ENCODE measurements around the gene FRMD6. TPM values are rescaled to one million over a fixed set of nuclear protein-coding genes. Genes with fewer than 3 reads are reported as not detected.

The FRMD6 gene
- polyA plus RNA-seq = 1 to 10 TPM in 3 of 4 donors, under 1 TPM in 1; 0.45 to 6.2 (median 3.2) TPM
- long read RNA-seq, donor 1 = 0 reads
- long read RNA-seq, donor 2 = 0 reads
- long read RNA-seq, donor 3, full-length matches to known transcripts = 2 of 2 reads
- long read RNA-seq, donor 3, partial matches to known transcripts = 0 of 2 reads
- long read RNA-seq, donor 3, other reads (novel, unspliced or antisense) = 0 of 2 reads
- long read RNA-seq, donor 4 = 0 reads
- long read RNA-seq, donor 5 = 0 reads
- long read RNA-seq, donor 6, full-length matches to known transcripts = 6 of 6 reads
- long read RNA-seq, donor 6, partial matches to known transcripts = 0 of 6 reads
- long read RNA-seq, donor 6, other reads (novel, unspliced or antisense) = 0 of 6 reads
- long read RNA-seq, donor 7 = 0 reads
- long read RNA-seq, donor 8, full-length matches to known transcripts = 1 of 1 reads
- long read RNA-seq, donor 8, partial matches to known transcripts = 0 of 1 reads
- long read RNA-seq, donor 8, other reads (novel, unspliced or antisense) = 0 of 1 reads
- long read RNA-seq, donor 9 = 0 reads
- long read RNA-seq, donor 10, partial matches to known transcripts = 0 of 12 reads
- long read RNA-seq, donor 10, other reads (novel, unspliced or antisense) = 10 of 12 reads

GRCh38 chr14:51651388-51652167 is at the start of gene FRMD6:
FRMD6 (plus strand) TSS chr14:51651910; CDS start chr14:51689837, 37,927 bp downstream.
- peak; percentile 77 to 95 for DNase-seq
- Histone ChIP-seq H3K27me3 (ENCODE audit: control insufficient read depth in 3 of 3, insufficient read depth in 3 of 3, low read length in 3 of 3) (peaks cover 0 to 2% (median 0%) of the 10 kb centered on the region in 3 donors), H3K9me3 (ENCODE audit: control insufficient read depth in 2 of 2, insufficient read depth in 1 of 2, low read depth in 1 of 2, low read length in 1 of 2) (no peaks in the 10 kb centered on the region), H3K4me1 (ENCODE audit: control insufficient read depth in 3 of 3, insufficient read depth in 2 of 3, low read depth in 1 of 3, low read length in 2 of 3) (peaks cover 0 to 9% (median 3%) of the 10 kb centered on the region in 3 donors), H3K27ac (ENCODE audit: low read depth in 1 of 3, low read length in 2 of 3) (peak within 1 kb of the TSS; percentile 46 to 100 (median 91)), H3K4me3 (ENCODE audit: low read depth in 1 of 3, low read length in 3 of 3) (peak within 1 kb of the TSS; percentile 65 to 96 (median 84)), H3K36me3 (ENCODE audit: control insufficient read depth in 3 of 3, insufficient read depth in 2 of 3, low read depth in 1 of 3, low read length in 3 of 3) (no peaks in the 10 kb centered on the region)
- FAIRE-seq = no peak
- 0% methylated on average over 33 to 86 of the region's 86 CpGs for WGBS, 3 donors

- H3K36me3 ChIP-seq (ENCODE audit: control insufficient read depth in 3 of 3, insufficient read depth in 2 of 3, low read depth in 1 of 3, low read length in 3 of 3) = no peaks in the 10 kb centered on the region
- no peak overlapping the region for H3K27ac ChIP-seq (ENCODE audit: low read depth in 1 of 3, low read length in 2 of 3)
- DNase-seq (no peak), FAIRE-seq (no peak)
- no peaks in the 10 kb centered on the region for H3K4me1 ChIP-seq (ENCODE audit: control insufficient read depth in 3 of 3, insufficient read depth in 2 of 3, low read depth in 1 of 3, low read length in 2 of 3)
- H3K4me3 ChIP-seq (ENCODE audit: low read depth in 1 of 3, low read length in 3 of 3) = no peak overlapping the region
- H3K9me3 ChIP-seq (ENCODE audit: control insufficient read depth in 2 of 2, insufficient read depth in 1 of 2, low read depth in 1 of 2, low read length in 1 of 2) = no peaks in the 10 kb centered on the region
- H3K27me3 ChIP-seq (ENCODE audit: control insufficient read depth in 3 of 3, insufficient read depth in 3 of 3, low read length in 3 of 3) = no peaks in the 10 kb centered on the region
Observed at GRCh38 chr14:51602310-51602709, 49.4 kb upstream of the FRMD6 start.

- Histone ChIP-seq H3K27me3 (ENCODE audit: control insufficient read depth in 3 of 3, insufficient read depth in 3 of 3, low read length in 3 of 3) (no peaks in the 10 kb centered on the region), H3K36me3 (ENCODE audit: control insufficient read depth in 3 of 3, insufficient read depth in 2 of 3, low read depth in 1 of 3, low read length in 3 of 3) (no peaks in the 10 kb centered on the region), H3K4me3 (ENCODE audit: low read depth in 1 of 3, low read length in 3 of 3) (no peak overlapping the region), H3K27ac (ENCODE audit: low read depth in 1 of 3, low read length in 2 of 3) (no peak overlapping the region), H3K9me3 (ENCODE audit: control insufficient read depth in 2 of 2, insufficient read depth in 1 of 2, low read depth in 1 of 2, low read length in 1 of 2) (no peaks in the 10 kb centered on the region), H3K4me1 (ENCODE audit: control insufficient read depth in 3 of 3, insufficient read depth in 2 of 3, low read depth in 1 of 3, low read length in 2 of 3) (no peaks in the 10 kb centered on the region)
- WGBS, 3 donors = 79 to 94% (median 91%) methylated on average over 3 of the region's 3 CpGs
- FAIRE-seq = no peak
- DNase-seq = no peak
Observed at GRCh38 chr14:51603495-51603894, 48.2 kb upstream of the FRMD6 start.

GRCh38 chr14:51604073-51604472 is 47.6 kb upstream of the FRMD6 start:
- no peak overlapping the region for H3K27ac ChIP-seq (ENCODE audit: low read depth in 1 of 3, low read length in 2 of 3)
- no peak overlapping the region for H3K4me3 ChIP-seq (ENCODE audit: low read depth in 1 of 3, low read length in 3 of 3)
- no peaks in the 10 kb centered on the region for H3K27me3 ChIP-seq (ENCODE audit: control insufficient read depth in 3 of 3, insufficient read depth in 3 of 3, low read length in 3 of 3)
- H3K4me1 ChIP-seq (ENCODE audit: control insufficient read depth in 3 of 3, insufficient read depth in 2 of 3, low read depth in 1 of 3, low read length in 2 of 3) = no peaks in the 10 kb centered on the region
- WGBS, 3 donors = 67 to 92% (median 82%) methylated on average over 4 of the region's 4 CpGs
- FAIRE-seq (no peak), DNase-seq (no peak)
- no peaks in the 10 kb centered on the region for H3K36me3 ChIP-seq (ENCODE audit: control insufficient read depth in 3 of 3, insufficient read depth in 2 of 3, low read depth in 1 of 3, low read length in 3 of 3)
- no peaks in the 10 kb centered on the region for H3K9me3 ChIP-seq (ENCODE audit: control insufficient read depth in 2 of 2, insufficient read depth in 1 of 2, low read depth in 1 of 2, low read length in 1 of 2)

GRCh38 chr14:51605575-51605974 is 46.1 kb upstream of the FRMD6 start:
- no peaks in the 10 kb centered on the region for H3K27me3 ChIP-seq (ENCODE audit: control insufficient read depth in 3 of 3, insufficient read depth in 3 of 3, low read length in 3 of 3)
- H3K4me1 ChIP-seq (ENCODE audit: control insufficient read depth in 3 of 3, insufficient read depth in 2 of 3, low read depth in 1 of 3, low read length in 2 of 3) = no peaks in the 10 kb centered on the region
- DNase-seq (no peak), FAIRE-seq (no peak)
- H3K4me3 ChIP-seq (ENCODE audit: low read depth in 1 of 3, low read length in 3 of 3) = no peak overlapping the region
- no peak overlapping the region for H3K27ac ChIP-seq (ENCODE audit: low read depth in 1 of 3, low read length in 2 of 3)
- WGBS, 3 donors = 69 to 77% (median 74%) methylated on average over 2 of the region's 2 CpGs
- H3K9me3 ChIP-seq (ENCODE audit: control insufficient read depth in 2 of 2, insufficient read depth in 1 of 2, low read depth in 1 of 2, low read length in 1 of 2) = no peaks in the 10 kb centered on the region
- H3K36me3 ChIP-seq (ENCODE audit: control insufficient read depth in 3 of 3, insufficient read depth in 2 of 3, low read depth in 1 of 3, low read length in 3 of 3) = no peaks in the 10 kb centered on the region

GRCh38 chr14:51607711-51608110 is 44.0 kb upstream of the FRMD6 start:
- no peak overlapping the region for H3K4me3 ChIP-seq (ENCODE audit: low read depth in 1 of 3, low read length in 3 of 3)
- DNase-seq = no peak
- no peak for FAIRE-seq
- 75 to 89% (median 84%) methylated on average over 12 of the region's 12 CpGs for WGBS, 3 donors
- H3K27me3 ChIP-seq (ENCODE audit: control insufficient read depth in 3 of 3, insufficient read depth in 3 of 3, low read length in 3 of 3) = no peaks in the 10 kb centered on the region
- no peaks in the 10 kb centered on the region for H3K36me3 ChIP-seq (ENCODE audit: control insufficient read depth in 3 of 3, insufficient read depth in 2 of 3, low read depth in 1 of 3, low read length in 3 of 3)
- no peak overlapping the region for H3K27ac ChIP-seq (ENCODE audit: low read depth in 1 of 3, low read length in 2 of 3)
- no peaks in the 10 kb centered on the region for H3K9me3 ChIP-seq (ENCODE audit: control insufficient read depth in 2 of 2, insufficient read depth in 1 of 2, low read depth in 1 of 2, low read length in 1 of 2)
- no peaks in the 10 kb centered on the region for H3K4me1 ChIP-seq (ENCODE audit: control insufficient read depth in 3 of 3, insufficient read depth in 2 of 3, low read depth in 1 of 3, low read length in 2 of 3)

- FAIRE-seq = no peak
- 62 to 72% (median 70%) methylated on average over 8 of the region's 8 CpGs for WGBS, 3 donors
- no peaks in the 10 kb centered on the region for H3K36me3 ChIP-seq (ENCODE audit: control insufficient read depth in 3 of 3, insufficient read depth in 2 of 3, low read depth in 1 of 3, low read length in 3 of 3)
- no peak overlapping the region for H3K4me3 ChIP-seq (ENCODE audit: low read depth in 1 of 3, low read length in 3 of 3)
- H3K27me3 ChIP-seq (ENCODE audit: control insufficient read depth in 3 of 3, insufficient read depth in 3 of 3, low read length in 3 of 3) = no peaks in the 10 kb centered on the region
- no peak for DNase-seq
- H3K27ac ChIP-seq (ENCODE audit: low read depth in 1 of 3, low read length in 2 of 3) = no peak overlapping the region
- no peaks in the 10 kb centered on the region for H3K9me3 ChIP-seq (ENCODE audit: control insufficient read depth in 2 of 2, insufficient read depth in 1 of 2, low read depth in 1 of 2, low read length in 1 of 2)
- H3K4me1 ChIP-seq (ENCODE audit: control insufficient read depth in 3 of 3, insufficient read depth in 2 of 3, low read depth in 1 of 3, low read length in 2 of 3) = no peaks in the 10 kb centered on the region
Observed at GRCh38 chr14:51609251-51609954, 42.3 kb upstream of the FRMD6 start.

GRCh38 chr14:51609955-51610283 is 41.8 kb upstream of the FRMD6 start:
- 88 to 91% (median 89%) methylated on average over 5 of the region's 5 CpGs for WGBS, 3 donors
- no peak for DNase-seq
- no peaks in the 10 kb centered on the region for H3K4me1 ChIP-seq (ENCODE audit: control insufficient read depth in 3 of 3, insufficient read depth in 2 of 3, low read depth in 1 of 3, low read length in 2 of 3)

More at GRCh38 chr14:51609955-51610283, 41.8 kb upstream of the FRMD6 start:
- no peak overlapping the region for H3K27ac ChIP-seq (ENCODE audit: low read depth in 1 of 3, low read length in 2 of 3)
- no peak overlapping the region for H3K4me3 ChIP-seq (ENCODE audit: low read depth in 1 of 3, low read length in 3 of 3)
- H3K36me3 ChIP-seq (ENCODE audit: control insufficient read depth in 3 of 3, insufficient read depth in 2 of 3, low read depth in 1 of 3, low read length in 3 of 3) = no peaks in the 10 kb centered on the region
- no peaks in the 10 kb centered on the region for H3K9me3 ChIP-seq (ENCODE audit: control insufficient read depth in 2 of 2, insufficient read depth in 1 of 2, low read depth in 1 of 2, low read length in 1 of 2)
- no peaks in the 10 kb centered on the region for H3K27me3 ChIP-seq (ENCODE audit: control insufficient read depth in 3 of 3, insufficient read depth in 3 of 3, low read length in 3 of 3)
- no peak for FAIRE-seq
